GM21825 (cell line): ENCODE measurements around the gene ZNF362.
"Not testable (repeated sequence)": the region's sequence is repeated elsewhere in the genome, so short reads cannot be mapped to it uniquely, and the experiment has no call there.

Source experiments
- ATAC-seq: cut with Tn5 transposase; IDR thresholded peaks from one replicate; pipeline ENCODE4 v1.9.1; 2021; ENCODE audit warnings: mild to moderate bottlenecking, moderate library complexity; ENCODE audit not compliant: unreplicated experiment

Gene ZNF362

DNA sequence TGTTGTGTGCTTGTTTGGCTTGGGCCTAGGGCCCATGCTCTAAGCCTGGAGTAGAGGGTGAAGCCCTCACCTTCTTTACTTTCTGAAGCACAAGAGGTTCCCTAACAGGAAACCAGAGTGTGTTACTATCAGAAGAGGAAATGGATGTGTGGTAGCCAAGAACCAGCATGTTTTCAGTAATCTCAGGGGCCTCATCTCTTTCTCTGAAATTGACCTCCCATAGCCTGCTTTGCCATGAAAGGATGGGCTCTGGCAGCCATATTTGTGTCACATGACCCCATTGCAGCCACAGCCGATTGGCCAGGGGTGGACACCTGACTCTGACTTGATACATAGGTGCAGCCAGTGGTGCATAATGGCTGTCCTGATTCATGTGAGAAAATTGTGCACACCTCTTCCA is 46.0 kb downstream of the ZNF362 start:
- ATAC-seq, result no peak

DNA sequence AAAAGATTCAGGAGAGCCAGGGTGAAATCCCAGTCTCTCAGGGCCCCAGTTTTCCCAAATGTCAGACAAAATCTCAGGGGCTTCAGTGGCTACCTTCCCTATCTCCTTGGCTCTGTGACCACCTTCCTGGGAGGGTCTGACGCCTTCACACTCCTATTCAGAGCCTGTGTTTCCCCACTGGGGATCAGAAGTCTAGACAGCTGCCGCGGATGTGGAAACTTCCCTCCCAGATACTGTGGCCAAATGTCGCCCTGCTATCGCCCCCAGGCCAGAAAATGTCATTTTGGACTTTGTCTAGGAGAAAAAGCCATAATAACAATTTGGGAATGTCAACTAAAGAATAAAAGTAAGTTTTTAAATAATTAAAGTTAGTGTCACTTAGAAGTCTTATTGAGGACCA is 48.7 kb downstream of the ZNF362 start:
- no peak for ATAC-seq

DNA sequence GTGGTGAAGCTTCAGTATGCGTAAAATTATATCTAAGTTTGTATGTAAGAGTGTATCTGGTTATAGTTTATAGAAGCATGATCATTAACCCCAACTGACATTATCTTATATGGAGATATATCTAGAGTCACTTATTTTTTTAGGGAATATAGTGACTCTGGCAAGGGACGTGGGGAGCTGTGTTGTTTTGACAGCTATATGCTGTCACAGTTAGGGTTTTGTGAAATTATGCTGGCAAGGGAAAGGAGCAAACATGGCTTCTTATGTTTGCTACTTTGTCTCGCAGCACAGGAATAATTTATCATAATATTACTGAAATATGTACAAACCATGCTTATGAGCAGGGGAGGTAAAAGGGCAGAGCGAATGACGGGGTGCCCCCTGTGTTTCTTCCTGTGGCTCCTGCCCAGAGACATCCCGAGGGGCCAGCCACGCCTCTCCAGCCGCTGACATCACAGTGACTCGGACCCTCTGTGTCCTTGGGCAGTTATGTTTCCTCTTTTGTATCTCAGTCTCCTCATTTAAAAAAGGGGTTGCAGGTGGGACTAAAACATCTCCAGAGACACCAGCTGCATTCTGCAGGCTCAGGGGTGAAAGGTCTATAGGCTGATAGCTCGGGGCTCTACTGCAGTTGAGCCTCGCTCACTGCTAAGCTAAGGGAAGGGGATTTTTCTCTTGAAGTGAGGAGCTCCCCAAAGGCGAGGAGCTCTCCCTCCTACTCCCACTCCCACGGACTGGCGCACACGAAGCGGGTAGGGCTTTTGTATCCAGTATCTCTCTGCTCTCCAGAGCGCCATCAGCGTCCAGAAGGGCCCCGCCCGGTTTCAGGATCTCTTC is 49.7 kb downstream of the ZNF362 start:
- ATAC-seq, result no peak

DNA sequence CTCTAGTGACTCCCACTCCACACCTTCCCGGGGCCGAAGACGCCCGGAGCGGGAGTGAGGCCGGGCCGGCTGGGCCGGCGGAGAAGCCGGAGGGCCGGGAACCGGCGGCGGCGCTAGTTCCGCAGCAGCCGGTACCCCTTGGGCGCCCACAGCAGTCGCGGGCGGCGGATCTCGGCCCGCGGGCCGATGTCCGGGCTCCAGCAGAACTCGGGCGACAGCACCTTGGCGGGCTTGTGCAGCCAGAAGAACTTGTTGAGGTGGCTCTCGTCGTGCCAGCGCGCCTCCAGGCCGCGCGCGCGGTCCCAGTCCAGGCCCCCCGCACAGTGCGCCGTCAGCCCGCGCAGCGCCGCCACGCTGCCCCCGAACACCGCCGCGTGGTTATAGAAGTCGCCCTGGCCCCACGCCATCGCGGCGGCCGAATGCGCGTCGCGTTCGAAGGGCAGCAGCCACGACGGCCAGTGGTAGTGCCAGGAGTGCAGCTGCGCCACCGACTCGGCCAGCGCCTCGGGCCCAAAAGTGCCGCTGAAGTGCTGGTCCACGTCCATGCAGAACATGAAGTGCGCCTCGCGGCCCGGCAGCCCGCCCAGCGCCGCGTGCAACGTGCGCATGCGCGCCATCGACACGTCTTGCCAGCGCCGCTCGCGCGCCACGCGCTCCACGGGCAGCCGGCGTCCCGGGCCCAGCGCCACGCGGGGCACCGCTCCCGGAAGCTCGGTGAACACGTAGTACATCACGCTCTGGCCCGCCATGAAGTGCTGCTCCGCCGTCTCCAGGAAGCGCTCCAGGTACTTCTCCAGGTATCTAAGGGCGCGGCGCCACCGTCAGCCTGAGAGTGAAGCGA is 50.6 kb downstream of the ZNF362 start:
- no peak for ATAC-seq

DNA sequence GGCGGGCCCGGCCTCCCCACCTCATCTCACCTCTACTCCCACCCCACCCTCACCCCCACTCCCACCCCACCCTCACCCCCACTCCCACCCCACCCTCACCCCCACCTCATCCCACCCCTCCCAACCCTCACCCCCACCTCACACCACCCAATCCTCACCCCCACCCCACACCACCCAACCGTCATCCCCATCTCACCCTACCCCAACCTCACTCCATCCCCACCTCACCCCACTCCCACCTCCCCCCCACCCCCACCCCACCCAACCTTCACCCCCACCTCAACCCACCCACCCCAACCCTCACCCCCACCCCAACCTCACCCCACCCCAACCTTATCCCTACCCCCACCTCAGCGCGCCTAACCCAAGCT is 51.2 kb downstream of the ZNF362 start:
- no peak for ATAC-seq

DNA sequence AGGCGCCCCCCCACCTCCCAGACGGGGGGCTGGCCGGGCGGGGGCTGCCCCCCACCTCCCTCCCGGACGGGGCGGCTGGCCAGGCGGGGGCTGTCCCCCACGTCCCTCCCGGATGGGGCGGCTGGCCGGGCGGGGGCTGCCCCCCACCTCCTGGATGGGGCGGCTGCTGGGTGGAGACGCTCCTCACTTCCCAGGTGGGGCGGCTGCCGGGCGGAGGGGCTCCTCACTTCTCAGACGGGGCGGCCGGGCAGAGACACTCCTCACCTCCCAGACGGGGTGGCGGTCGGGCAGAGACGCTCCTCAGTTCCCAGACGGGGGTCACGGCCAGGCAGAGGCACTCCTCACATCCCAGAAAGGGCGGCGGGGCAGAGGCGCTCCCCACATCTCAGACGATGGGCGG is 53.1 kb downstream of the ZNF362 start:
- ATAC-seq, result not testable (repeated sequence)

DNA sequence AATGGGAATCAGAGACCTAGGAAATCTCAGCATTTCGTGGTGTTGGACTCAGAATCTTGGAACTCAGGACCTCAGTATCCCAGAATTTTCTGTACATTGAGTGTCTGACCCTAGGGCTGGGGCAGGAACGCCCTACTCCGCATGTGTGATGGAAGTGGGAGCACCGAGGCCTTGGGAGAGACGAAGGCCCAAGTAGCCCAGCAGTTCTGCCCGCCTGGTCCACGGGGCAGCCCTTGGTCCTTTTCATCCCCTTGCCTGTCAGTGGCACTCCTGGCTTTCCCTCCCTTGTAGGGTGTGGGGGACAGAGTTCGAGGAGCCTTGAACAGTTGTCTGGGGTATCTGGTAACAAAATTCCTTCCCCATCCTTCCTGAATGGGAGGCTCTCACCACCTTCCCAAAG is 54.4 kb downstream of the ZNF362 start:
- no peak for ATAC-seq

DNA sequence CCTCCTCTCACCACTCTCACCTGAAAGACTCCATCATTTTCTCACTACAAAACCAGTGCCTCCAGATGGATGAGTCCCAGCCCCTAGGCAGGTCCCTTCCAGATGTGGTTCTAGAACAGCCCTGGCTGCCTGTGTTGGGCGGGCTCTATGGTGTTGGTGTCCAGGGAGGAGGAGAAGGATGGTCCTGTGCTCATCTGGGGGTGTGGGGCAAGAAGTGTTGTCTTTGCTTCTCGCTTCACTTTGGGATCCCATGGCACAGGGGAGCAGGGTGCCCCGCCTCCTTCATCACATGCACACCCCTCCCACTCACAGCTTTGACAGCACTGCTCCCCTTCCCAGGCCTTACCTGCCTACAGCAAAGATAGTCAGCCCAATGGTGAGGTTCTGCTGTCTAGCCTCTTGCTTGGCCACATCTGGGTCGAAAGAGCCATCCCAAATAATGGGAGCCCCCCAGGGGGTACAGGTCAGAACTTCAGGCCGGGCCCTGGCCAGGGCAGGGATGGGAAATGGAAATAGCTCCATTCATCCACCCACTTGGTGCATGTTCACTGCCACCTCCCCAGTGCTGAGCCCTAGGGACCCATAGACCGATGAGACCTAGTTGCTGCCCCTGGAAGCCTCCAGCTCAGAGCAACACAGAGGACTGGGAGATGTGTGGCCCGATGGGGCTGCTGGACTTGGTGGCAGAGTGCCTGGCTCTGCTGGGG is 55.6 kb downstream of the ZNF362 start:
- no peak for ATAC-seq

DNA sequence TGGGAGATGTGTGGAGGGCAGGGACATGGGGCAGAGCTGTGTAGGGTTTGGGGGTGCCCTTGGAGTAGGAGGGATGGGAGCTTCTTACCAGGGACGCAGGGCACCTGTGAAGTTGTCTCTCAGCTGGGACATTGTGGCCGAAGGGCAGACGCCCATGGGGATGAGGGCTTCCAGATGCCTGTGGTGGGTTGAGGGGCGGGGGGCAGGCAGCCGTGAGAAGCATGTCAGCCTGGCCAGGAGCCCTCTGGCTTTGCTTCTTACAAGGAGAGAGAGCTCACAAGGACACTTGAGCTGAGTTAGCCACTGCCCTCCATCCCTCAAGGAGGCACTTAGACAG is 56.1 kb downstream of the ZNF362 start:
- ATAC-seq, result no peak

DNA sequence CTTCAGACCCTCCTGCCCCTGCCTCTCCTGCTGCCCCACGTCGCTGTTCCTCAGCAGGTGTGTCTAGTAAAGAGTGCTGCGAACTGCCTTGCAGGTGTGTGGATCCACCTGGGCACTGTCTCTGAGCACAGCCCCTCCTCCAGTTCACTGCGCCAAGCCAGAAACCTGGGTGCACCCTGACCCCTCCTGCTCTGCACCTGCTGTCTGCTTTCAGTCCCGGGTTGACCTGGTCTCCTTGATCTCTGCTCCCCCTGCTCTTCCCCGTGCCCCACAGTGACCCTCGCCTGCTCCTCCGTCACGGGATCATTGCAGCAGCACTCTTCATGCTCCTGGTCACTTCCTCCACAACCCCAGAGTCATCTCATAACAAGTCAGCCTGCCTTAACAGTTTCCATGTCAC is 58.1 kb downstream of the ZNF362 start:
- ATAC-seq, result no peak

DNA sequence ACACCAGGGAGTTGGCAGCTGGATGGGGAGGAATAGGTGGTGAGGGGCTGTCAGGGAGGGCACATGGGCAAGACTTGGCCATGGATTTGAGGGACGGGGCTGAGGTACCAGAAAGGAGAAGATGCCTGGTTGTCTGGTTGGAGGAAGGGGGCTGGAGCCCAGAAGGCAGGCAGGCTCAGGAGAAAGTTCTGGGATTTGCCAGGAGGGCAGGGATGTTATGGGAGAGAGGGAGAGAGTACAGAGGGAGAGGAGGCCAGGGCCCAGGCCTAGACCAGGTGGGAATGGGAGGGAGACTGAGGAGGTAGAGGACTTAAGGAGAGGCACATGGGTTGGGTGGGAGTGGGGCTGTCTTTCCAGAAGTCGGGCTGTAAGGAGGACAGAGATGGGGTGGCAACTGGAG is 60.3 kb downstream of the ZNF362 start:
- no peak for ATAC-seq

DNA sequence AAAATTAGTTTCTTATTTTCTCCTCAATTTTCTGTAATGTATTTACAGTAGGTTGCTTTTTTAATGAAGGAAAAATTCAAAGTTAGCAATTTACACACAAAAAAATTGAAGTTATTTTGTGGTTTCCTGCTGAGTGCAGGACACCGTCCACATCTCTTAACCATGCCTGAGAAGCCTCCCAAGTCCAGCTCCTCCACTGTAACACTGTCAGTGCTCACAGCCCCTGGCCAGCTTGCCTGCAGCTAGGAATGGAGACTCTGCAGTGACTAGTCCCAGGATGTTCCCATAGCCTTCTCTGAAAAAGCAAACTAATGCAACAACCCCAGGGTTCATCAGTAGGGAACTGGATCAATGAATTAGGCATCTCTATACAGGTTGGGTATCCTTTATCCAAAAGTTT is 61.1 kb downstream of the ZNF362 start:
- ATAC-seq, result no peak

DNA sequence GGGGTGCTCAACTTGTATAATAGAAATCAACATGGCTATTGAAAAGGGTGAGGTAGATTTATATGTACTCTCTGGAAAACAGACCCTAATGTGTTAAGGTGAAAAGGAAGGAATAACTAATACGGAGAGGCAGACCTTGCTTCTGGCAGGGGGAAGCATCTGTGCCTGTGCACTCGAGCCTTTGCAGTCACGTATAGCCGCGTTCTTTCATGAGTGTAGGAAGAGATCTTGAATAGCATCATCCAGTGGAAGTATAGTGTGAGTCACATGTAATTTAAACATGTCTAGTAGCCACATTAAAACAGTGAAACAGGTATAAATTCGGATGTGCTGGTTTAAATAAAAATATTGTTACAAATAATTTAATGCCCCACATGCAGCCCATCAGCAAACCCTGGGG is 61.7 kb downstream of the ZNF362 start:
- no peak for ATAC-seq

DNA sequence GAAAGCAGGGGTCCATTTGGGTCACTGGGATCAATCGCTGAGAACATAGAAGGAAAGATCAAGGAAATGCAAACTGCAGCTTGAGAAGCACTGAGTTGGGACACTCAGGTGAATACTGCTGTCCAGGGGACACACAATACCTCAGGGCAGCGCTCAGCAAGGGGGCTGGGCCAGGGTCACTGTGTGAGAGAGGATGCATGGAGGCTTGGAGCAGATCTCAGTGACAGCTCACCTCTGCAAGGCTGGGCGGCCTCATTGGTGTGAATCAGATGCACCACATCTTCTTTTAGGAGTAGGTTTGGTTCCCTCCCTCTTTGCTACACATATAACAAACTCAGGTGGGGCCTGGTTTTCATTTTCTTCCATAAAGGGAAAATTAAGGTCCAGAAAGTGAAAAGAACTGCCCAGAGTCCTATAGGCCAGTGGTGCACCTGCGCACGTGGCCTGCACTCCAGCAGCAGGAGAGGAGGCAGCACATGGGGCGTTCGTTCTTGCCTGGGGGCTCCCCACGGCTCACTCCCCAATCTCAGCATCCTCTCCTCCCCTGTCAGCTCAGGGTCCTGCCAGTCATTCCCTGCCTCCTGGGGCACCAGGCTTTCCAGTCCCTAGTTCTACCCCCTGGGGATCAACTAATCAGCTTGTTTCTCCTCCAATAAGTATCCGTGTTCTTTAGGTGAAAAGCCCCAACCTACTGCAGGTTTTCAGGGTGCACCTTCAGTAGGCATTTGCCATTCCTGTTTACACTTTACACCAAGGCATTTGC is 63.1 kb downstream of the ZNF362 start:
- no peak for ATAC-seq

DNA sequence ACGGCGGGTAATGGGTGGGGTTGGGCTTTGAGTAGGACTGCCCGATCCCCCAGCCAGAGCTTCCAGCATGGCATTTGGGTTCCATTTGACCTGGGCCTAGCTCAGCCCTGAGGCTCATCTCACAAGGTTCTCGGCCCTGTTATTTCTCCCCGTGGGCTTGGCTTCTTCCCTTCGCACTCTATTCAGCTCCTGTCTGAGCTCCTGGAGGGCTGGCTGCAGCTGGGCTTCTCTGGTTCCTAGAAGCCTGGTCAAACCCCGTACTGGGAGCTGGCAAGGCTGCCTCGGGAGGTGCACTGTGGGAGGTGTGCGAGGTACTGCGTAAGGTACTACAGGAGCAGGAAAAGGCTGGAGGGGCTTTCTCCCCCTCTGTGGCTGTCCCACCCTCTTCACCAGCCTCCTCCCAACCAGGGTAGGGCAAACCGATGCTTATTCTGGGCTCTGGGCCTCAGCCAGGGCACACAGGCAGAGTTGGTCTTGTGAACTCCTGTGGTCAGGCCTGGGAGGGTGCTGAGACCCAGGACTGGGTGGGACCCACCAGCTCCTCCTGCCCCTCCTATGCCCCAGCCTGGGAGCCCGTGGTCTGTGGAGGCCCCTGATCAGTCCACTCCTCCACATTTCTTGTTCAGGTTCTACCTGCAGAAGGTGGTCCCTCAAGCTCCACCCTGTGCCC is 63.8 kb downstream of the ZNF362 start:
- ATAC-seq, result no peak

DNA sequence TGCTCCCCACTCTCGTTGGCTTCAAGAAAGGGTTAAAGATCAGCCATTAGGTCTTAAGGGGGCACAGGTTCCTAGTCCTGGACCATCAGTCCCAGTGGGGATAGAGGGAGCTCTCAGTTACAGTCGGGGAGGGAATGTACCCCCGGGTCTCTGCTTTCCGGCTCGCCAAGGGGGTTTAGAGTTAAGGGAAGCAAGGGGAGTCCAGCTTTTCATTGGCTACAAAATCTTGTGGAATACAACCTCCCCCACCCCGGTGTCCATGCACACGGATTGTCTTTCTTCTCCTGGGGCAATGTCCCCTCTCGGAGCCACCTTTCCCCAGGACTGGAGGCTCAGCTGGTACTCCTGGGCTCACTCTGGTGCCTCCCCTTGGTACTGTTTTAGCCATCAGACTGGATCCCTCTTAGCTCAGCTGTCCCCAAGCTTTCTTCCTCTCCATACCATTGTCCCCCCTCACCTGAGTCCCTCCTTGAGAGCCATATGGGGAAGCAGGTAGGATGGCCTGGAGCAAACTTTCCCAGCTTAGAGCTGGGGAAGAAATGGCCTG is 64.4 kb downstream of the ZNF362 start, which contains the start of gene A3GALT2:
Gene A3GALT2, minus strand, starts transcription at position 480 of the 547 bp plus-strand sequence. Its CDS starts 0 bp downstream, at position 480.
- ATAC-seq, result no peak

DNA sequence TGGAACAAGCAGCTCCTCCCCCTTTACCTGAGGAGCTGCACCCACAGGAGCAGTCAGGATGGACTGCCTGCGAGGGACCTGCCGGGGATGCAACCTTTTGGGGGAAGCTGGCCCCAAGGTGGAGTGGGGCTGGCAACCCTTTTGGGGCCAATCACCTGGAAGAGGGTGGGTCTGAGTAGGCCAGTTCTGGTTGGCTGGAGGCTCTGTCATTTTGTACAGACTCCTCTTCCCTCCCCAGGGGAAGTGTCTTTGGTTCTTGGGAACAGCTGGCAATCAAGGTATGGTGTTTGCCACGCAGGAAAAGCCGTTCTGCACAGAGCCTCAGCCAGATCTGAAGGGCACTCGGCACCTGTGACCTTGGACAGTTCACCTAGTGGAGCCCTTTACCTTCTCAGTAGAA is 64.9 kb downstream of the ZNF362 start:
- no peak for ATAC-seq

DNA sequence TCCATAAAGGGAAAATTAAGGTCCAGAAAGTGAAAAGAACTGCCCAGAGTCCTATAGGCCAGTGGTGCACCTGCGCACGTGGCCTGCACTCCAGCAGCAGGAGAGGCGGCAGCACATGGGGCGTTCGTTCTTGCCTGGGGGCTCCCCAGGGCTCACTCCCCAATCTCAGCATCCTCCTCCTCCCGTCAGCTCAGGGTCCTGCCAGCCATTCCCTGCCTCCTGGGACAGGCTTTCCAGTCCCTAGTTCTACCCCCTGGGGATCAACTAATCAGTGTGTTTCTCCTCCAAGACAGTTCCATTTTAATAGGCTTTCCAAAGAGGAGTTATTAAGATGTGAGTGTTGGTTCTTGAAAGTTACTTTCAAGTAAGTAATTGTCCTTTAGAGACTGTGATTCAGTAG is 65.8 kb downstream of the ZNF362 start:
- no peak for ATAC-seq

DNA sequence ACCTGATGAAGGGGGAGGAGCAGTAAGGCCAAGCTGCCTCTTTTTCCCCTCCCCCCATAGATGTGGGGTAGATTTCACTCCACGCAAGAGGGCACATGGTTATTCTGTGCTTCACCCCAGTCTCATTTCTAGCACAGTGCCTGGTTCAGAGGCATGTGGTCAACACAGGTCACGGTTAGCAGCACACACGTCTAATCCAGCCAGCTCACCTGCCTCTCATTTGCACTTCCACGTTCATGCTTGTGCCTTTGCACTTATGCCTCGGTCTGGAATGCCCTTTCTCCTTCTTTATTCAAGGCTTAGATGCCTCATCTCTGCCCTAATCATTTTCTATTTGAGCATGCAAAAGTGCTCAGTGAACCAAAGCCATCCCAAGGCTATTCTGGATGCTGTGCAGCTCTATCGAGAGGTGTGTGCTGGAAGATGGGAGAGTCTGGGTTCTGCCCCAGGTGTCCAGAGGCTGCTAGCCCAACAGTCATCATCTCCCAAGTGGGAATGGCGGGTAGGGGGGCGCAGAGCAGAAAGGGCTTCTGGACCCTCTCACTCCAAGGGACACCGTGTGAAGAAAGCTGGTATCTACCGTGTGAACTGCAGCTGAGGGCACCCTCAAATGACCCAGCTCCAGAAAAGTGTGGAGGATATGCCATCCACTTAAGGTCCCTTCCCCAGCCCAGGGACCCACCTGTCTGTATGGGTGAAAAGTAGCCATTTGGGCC is 66.7 kb downstream of the ZNF362 start:
- ATAC-seq, result no peak
